Measurements from ENCODE around the gene GALNT16.
"Not testable (repeated sequence)": the region's sequence is repeated elsewhere in the genome, so short reads cannot be mapped to it uniquely, and the experiment has no call there.

The GALNT16 gene

DNA sequence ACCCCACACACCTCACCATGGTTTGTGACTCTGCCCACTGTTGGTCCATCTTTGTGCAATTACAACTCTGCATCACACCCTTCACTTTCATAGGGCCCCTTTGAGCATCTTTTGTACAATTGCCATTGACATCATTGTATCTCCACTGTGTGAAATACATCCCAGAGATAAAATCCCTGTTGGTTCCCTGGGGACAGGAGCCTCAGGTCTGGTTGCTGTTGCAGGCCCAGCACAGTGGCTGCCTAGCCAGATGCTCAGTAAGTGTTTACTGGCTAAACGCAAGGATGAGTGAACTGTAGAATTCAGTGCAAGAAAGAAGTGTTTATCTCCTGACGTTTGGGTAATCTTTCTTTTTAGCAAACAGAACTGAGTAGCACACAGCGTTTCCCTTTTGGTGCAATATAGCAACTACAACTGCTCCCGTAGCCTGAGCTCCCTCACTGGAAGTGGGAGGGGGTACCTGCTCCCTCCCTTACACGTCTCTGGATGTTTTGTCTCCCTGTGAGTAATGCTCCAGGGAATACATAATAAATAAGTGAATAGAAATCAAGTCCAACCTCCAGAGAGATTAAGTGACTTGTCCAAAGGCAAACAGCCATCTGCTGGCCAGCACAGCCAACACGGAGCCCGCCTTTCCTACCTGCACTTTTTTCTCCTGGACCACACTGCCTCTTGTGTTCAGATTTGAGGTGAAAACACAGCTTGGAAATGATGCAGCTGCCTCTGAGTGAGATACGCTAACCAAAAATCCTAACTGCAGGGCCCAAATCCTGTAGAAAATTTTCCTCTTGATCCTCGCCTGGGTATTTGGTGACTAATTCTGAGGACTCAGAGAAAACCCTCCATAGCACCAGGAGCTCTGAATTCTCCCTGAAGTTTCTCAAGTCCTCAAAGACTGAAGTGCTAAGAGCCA lies 27.4 kb downstream of the GALNT16 start:
- DNase-seq: no peak

DNA sequence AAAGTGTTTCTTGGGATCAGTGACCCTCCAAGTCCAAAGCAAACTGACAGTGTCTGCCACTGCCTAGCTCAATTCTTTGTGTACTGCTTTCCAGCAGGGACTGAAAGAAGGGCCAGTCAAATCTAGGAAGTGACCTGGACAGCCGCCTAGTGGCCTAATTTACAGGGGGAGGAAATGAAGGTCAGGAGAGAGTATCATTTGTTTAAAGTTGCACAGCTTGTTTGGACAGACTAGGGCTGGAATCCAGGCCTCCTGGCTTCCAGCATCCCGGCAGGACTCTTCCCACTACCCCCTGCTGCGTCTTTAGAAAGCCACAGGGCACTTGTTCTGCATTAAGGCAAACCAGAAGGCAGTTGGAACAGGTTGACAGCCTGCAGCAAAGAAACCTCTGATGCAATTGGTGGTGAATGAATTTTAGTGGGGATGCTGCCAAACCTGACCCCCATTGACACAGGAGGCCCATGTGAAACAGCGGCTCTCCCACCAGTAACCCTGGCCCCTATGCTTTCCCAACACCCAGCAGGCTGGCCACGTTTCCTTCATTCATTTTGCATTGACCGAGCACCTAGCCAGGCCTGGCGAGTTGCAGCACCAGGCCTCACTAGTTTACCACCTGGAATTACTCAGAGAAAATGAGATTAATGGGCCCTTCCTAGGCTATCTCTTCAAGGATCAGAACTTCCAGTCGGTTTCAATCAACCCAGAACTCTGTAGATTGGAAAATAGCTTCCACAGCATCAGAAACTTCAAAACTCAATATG lies 28.2 kb downstream of the GALNT16 start:
- DNase-seq: no peak

DNA sequence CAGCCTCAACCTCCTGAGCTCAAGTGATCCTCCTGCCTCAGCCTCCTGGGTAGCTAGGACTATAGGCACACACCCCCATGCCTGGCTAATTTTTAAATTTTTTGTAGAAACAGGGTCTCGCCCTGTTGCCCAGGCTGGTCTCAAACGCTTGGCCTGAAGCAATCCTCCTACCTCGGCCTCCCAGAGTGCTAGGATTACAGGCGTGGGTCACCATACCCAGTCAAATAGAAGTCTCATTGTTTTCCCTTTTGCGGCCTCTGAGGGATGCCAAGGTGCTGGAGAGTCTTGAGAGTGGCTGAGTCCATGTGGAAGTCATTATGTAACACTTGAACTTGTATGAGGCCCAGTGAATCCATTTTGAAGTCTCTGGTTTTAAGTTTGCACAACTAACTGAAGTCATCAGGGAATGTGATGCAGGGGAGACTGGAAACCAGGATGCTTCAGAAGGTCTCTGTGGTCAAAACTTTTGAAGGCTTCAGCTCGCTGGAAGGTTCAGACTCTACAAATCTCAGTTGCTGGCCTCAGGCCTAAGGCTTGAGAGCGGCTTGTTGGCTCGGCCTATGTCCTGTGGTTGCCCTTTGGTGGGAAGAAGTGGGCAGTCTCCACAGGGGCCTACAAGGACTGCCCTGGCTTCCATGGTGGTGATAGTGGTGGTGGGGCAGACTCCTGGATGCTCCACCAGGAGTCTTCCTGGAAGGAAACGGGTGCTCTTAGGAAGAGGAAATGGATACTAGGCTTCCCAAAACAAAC lies 29.2 kb downstream of the GALNT16 start:
- peak in 1 of 2 experiments; percentile 3 for DNase-seq

DNA sequence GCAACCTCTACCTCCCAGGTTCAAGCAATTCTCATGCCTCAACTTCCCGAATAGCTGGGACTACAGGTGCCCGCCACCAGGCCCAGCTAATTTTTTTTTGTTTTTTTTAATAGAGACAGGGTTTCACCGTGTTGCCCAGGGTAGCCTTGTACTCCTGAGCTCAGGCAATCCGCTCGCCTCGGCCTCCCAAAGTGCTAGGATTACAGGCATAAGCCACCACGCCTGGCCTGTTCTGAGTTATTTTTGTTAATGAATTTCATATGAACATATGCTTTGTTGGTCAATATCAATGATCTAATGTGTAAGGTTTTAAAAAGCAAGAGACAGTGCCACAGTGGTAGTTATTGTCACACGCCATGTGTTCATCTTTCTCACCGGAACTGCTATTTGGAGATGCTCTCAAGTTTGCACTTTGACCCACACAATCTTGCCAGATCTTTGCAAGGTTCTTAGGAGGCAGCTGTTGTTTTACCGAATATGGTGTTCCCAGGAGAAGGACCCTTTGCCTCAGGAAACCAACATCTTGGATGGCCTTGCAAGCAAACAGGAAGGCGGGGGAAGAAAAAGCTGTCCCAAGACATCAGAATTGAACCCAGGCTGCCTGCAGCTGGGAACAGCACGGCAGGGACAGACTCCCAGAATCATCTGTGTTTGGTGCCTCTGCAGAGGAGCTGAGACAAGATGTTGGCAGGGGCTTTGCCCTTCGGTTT lies 30.0 kb downstream of the GALNT16 start:
- peak in 1 of 2 experiments; percentile 2 for DNase-seq

DNA sequence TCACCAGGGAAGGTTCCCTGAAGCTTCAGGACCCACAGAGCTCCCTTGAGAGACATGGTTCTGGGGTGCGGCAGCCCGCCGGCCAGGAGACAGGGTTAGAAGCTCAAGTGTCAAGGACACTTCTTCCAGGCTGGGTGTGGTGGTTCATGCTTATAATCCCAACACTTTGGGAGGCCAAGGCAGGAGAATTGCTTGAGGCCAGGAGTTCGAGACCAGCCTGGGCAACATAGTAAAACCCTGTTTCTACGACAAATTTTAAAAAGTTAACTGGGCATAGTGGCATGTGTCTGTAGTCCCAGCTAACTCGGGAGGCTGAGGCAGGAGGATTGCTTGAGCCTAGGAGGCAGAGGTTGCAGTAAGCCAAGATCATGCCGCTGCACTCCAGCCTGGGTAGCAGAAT lies 30.9 kb downstream of the GALNT16 start:
- DNase-seq: not testable (repeated sequence)

DNA sequence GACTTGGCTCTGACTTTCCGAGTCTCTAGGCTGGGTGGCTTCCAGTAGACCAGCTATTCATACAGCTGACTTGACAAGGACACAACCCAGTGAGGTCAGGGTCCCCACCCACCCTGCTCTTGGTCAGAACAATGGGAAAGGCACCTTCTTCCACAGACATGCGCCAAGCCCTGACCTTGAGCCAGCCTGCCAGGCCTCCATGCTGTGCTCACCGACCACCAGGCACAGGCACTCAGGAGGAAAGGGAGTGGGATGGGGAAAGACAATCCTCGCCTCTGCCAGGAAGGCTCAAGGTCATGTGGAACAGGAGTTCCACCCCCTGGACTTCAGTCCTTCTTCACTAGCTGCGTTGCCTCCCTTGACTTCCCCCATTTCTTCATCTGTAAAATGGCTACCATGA lies 31.4 kb downstream of the GALNT16 start:
- DNase-seq: no peak

DNA sequence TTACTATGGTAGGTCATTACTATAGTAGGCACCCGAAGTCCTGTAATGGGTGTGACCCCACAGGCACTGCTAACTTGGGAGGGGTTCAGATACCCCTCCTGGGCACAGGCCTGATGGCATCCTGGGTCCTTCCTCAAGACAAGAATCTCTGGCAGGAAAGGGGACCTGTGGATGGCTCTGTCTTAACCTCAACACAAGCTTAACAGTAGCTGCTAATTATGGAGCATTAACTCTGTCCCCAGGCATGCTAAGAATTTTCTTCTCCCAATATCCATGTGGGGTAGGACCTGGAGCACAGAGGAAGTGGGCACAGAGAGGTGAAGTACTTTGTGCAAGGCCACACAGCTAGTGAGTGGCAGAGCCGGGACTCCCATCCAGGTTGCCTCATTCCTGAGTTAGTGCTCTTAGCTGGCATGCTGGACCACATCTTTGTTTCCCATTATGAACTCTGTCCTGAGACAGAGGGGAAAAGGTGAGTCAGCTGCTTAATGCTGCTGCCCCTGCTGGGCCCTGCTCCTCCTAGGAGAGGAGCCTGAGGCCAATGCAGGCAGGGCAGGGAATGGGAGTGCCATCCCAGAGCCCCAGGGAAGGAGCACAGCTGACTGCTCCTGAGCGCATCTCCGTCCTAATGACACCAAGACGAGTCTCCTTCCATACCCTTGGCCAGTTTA lies 32.1 kb downstream of the GALNT16 start:
- DNase-seq: no peak

DNA sequence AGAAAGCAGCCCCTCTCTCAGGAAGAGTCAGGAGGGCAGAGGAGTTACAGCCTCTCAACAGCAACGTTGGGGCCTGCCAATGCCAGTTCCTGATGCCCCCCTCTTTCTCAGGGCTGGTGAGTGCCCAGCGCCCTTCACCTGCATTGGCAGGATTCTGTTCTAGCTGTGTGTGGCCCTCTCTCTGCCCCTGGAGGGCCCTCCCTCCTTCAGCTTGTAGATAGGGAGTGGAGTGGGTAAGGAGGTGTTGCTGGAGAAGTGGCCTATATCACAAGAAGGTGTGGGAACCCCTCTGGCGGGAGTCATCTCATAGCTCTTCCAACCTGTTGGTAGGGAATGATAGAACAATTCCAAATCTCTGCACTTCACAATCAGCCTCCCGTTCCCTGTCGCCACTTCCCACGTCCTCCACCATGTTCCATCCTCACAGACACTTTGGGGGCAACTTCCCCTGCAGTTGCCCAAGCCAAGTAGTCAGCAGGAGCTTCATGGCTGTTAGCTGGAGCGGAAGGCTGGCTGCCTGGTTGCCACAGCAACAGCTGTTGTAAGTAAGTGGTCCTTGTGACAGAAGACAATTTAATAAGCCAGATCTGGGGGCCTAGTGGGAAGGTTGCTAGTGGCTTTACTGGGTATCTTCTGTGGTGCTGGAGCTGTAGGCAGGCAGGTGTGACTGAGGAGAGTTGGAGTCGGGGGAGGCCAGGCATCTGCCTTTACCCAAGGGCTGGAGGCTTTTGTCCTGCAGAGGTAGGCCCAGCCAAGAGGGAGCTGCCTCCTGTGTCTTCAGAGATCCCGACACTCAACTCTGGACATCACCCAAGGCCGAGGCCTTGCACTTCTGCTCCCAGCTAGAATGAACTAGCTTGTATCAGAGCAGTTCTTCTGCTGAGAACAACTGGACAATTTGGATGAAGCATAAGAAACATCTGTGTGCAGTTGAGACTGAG lies 38.4 kb downstream of the GALNT16 start:
- DNase-seq: peak in 1 of 2 experiments; percentile 7

DNA sequence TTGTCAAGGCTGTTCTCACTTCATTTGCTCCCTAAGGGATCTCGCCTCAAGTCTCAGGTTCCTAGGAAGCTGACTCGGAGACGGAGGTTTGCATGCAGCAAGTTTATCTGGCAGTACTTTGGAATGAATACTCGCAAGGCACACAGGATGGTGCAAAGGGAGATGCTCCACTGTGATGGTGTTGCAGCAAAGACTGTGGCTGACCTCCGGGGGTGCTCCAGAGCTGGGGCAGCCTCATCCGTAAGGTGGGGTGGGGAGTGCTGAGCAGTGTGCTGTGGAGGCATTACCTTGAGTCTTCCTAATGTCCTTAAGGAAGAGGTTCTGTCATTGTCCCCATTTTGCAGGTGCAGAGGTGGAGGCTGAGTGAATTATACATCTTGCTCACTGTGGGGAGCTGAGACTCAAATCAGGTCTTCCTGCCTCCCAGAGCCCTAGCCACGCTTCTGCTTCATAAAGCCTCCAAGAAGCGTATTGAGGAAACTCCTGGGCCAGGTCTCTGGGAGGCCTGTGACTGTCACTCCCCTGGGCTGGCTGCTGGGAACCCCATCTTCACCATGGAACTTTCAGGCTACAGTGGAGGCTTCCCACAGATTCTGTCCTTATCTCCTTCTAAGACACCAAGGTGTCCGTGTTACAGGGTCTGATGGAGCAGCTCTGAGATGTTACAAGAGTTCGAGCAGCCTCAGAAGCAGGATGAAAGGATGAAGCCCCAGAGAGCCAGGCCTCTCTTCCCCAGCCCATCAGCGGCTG lies 39.5 kb downstream of the GALNT16 start:
- DNase-seq: peak in 1 of 2 experiments; percentile 19

DNA sequence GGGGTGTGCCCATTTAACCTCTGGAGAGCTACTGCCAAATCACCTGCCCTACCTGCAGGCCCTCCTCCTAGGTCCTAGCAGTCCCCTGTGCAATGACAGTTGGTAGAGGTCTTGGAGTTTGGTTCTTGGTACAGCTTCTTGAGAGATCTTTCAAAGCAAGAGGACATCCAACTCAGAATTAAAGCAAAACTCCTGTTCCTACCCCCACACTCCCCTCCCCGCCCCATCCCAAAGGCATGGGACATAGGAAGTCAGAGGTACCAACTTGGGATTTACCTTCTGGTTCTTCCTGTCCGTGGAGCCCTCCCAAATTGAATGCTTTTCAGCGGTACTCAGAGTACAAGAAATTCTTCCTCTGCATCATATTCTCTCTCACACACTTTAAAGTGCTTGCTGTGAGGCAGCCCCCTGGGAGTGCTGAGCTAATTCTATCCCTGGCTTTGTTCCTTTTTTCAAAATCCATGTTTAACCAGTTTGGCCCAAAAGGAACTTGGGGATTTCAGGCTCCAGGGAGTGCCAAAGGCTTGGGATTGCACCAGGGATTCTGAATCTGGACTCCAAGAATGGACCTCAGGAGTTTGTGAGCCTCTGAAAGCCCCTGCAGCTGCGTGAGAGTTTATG lies 40.8 kb downstream of the GALNT16 start:
- DNase-seq: peak in 1 of 2 experiments; percentile 4

DNA sequence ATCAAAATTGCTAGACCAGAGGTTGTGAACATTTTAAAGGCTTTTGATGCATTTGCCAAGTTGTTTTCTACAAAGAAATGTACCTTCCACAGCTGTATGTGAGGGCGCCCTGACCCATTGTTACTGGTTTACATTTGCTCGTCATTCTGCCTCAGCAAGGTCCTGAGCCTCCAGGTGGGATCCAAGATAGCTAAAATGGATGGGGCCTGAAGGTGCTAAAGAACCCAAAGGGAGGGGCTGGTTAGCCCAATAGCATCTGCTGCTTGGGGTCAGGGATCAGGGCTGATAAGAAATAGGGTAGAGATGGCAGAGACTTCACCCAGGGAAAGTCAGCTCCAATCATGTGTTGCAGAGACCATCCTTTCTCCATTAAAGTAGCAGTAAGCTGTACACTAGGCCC lies 43.1 kb downstream of the GALNT16 start:
- peak in 1 of 2 experiments; percentile 5 for DNase-seq

DNA sequence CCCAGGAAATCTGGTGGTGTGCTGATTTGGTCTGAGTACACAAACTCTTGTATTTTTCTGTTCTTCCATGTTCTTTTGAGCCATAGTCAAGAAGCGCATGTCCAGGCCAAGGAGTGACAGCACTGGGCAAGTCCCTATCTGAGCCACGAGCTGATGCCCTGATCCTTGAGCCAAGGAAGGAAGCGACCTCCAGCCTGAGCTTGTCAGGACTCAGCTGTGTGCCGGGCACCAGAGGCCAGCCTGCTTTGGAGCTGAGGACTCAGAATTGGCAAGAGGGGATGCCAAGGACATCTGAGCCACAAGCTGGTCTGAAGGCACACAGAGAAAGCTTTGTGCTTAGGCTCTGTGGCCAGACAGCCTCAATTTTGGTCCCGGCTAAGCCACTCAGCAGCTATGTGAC lies 52.6 kb downstream of the GALNT16 start:
- DNase-seq: no peak

DNA sequence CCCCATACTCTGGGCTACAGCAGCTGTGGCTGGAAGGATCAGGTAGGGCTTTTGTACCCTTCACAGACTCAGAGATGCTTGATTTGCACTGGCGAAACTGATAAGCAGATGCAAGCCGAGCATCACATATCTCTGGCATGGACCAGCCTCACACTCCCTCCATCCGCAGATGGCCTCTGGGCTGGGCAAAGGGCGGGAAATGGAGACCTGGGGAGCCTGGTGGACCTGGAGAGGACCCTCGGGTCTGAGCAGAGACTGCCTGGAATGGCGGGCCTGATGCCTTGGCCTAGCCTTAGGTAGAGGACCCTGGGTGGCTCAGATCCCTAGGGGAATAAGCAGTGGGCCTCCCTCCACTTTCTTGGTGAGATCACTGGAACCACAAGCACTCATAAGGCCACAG lies 53.2 kb downstream of the GALNT16 start:
- peak in 1 of 2 experiments; percentile 9 for DNase-seq

DNA sequence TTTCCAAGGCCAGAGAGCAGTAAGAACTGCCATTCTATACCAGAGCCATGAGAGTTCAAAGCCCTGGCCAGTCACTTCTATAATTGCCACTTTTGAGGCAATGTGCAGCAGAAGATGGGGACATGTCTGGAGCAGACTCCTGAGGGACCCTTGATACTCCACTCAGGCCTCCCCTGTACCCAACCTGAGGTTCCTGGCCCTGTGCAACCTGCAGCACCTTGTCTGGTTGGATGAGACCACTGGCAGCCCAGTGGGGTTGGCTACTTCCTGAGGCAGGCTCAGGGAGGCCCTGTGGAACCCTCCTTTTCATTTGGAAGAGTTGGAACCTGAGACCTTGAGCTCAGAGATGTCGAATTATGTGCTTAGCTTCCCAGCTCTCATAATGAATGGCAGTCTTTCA lies 54.4 kb downstream of the GALNT16 start:
- DNase-seq: no peak

DNA sequence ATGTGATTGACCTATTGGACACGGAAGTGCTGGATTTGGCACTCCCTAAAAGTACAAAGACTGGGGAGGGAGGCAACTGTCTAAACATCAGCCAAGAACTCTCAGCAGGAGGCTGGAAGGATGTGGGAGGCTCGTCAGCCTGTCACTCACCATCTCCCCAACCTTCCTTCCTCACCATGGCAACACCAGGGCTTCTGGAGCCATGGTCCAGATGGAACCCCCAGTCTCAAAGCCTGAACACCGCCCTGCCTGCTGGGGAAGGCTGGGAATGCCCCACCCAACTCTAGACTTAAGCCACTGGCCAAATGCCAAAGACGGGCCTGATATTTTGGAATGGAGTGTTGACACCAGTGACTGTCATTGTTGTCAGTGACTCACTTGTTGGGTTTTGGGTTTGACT lies 55.3 kb downstream of the GALNT16 start:
- DNase-seq: peak in 1 of 2 experiments; percentile 10

DNA sequence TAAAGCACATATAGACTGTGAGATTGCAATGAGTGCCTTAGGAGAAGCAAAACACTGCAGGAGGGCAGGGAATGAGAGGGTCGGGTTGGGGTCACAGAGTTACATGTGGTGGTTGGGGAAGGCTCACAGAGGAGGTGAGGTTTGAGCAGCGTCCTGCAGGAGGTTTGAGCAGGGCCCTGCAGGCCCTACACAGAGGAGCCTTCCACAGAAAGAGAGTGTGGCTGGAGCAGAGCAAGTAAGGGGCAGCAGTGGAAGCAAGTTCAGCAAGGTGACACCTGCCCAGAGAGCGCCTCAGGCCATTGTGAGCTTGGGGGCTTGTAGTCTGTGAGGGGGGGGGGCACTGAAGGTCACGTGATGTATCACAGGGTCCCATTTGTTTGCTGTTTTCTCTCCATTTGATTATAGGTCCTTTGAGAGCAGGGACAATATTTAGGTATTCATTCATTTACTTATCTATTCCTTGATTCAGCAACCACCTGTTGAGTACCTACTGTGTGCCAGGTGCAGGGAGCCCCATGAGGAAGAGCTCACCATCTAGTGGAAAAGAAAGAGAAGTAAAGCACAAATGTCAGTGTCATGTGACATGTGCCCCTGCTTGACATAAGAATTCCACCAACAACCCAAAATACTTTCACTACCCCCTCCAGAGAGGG lies 56.6 kb downstream of the GALNT16 start:
- DNase-seq: peak; percentile 0 to 10

DNA sequence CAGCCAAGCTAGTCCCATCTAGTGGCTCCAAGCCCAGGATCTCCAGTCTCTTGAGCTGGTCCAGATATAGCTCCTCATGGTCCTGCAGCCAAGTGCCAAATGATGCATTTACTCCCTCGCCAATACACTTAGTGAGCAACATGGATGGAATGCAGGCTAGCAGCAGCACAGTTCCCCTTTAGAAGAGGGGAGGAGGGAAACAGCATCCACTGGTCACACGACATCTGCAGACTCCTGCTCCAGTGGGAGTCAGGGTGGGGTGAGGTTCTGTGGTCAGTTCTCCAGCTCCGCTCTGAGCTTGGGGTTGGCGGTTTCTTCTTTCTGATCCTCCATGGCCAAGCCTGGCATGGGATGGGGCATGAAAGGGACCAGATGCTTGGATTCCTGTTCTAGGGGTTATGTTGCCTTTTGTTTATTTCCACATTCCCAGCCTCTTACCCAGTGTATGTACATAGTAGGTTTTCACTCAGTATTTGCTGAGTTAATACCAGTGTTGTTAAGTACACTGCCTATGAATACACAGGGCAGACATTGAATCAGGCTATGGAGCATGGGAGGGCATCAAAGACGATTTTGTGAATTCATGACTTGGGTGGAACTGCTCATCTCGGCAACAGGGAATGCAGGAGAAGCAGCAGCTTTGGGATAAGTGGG lies 57.3 kb downstream of the GALNT16 start:
- peak in 1 of 2 experiments; percentile 3 for DNase-seq

DNA sequence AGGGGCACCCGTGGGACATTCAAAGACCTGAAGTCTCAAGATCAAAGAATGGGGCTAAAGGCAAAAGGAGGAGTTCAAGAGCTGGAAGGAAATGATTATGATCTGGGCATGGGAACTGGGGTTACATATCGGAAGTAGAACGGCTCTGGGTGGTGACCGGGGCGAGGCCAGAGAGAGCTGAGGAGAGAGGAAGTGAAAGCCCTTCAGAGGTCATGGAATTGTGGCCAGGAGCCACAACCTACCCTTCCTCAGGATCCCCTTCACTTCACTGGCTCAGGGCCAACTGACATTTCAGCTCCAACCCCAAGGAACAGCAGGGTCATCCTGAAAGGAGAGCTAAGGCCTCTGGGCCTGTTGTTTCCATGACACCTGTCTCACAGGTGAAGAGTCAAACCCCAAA lies 57.8 kb downstream of the GALNT16 start:
- DNase-seq: no peak
